B cell (primary cell): Measurements from ENCODE around the gene HS2ST1. TPM values are rescaled to one million over a fixed set of nuclear protein-coding genes. Genes with fewer than 3 reads are reported as not detected.
"Not testable (repeated sequence)": the region's sequence is repeated elsewhere in the genome, so short reads cannot be mapped to it uniquely, and the experiment has no call there.

Experiments
- ATAC-seq: fragments of 200-7000 bp; cut with Tn5 transposase; one replicate; pipeline ENCODE4 v1.10.0; 2021; ENCODE audit warnings: low read depth, mild to moderate bottlenecking, moderate number of reproducible peaks, moderate library complexity
- CTCF ChIA-PET: fragments of 350-600 bp; sonication (Branson Sonifier 250); formaldehyde crosslinking; loops from one replicate; lab custom pipeline; 2021; ENCODE audit warnings: antibody characterized with exemption, inconsistent platforms; lab: Charles Lee
- POLR2A ChIA-PET: fragments of 350-600 bp; sonication (Branson Sonifier 250); formaldehyde crosslinking; loops from one replicate; lab custom pipeline; 2021; ENCODE audit warnings: antibody characterized with exemption; lab: Charles Lee
- DNase-seq: peaks from one replicate; pipeline ENCODE4 v3.0.0; 2013
- H2AFZ ChIP-seq: 2 replicates; pipeline ENCODE4 v1.6.1; 2012; ENCODE audit warnings: mild to moderate bottlenecking, low read depth, low read length; ENCODE audit not compliant: insufficient read depth, poor library complexity, severe bottlenecking
- H3K27ac ChIP-seq, 2 donors: 1 replicate in 1 of 2; 2 replicates in 1 of 2; pipeline ENCODE4 v1.5.1; 2012 to 2013; ENCODE audit warnings: low read length in 2 of 2, mild to moderate bottlenecking in 2 of 2, moderate library complexity in 1 of 2
- H3K27me3 ChIP-seq, 4 experiments: fragments of 200-600 bp in 1 of 4; sonication (generic) in 1 of 4; replicated peaks in 1 of 4; 1 replicate in 2 of 4; 2 replicates in 2 of 4; pipeline versions ENCODE4 v1.6.1 to v1.7.0; 2013 to 2016; ENCODE audit warnings: low read length in 3 of 4, mild to moderate bottlenecking in 2 of 4, mixed read lengths in 1 of 4, moderate library complexity in 1 of 4; ENCODE audit not compliant: insufficient read depth in 4 of 4, control insufficient read depth in 3 of 4; ENCODE audit errors: control extremely low read depth in 1 of 4
- H3K36me3 ChIP-seq, 2 experiments: replicated peaks in 1 of 2; 1 replicate in 1 of 2; 2 replicates in 1 of 2; pipeline versions ENCODE4 v1.6.1 to v1.7.1; 2013; ENCODE audit warnings: low read length in 1 of 2; ENCODE audit not compliant: insufficient read depth in 2 of 2, control insufficient read depth in 1 of 2; ENCODE audit errors: control extremely low read depth in 1 of 2, extremely low read depth in 1 of 2
- H3K4me1 ChIP-seq, 2 donors: fragments of 200-600 bp in 1 of 2; sonication (generic) in 1 of 2; 1 replicate in 1 of 2; 2 replicates in 1 of 2; pipeline versions ENCODE4 v1.5.1 to v1.6.1; 2013 to 2017; ENCODE audit warnings: low read length in 2 of 2; ENCODE audit not compliant: control insufficient read depth in 2 of 2, insufficient read depth in 2 of 2
- H3K4me2 ChIP-seq: replicated peaks from 2 replicates; pipeline ENCODE3; 2012; ENCODE audit warnings: mild to moderate bottlenecking, low read depth, low read length; ENCODE audit not compliant: poor library complexity, severe bottlenecking
- H3K4me3 ChIP-seq, 5 experiments: fragments of 200-600 bp in 1 of 5; sonication (generic) in 1 of 5; 1 replicate in 3 of 5; 2 replicates in 2 of 5; pipeline versions ENCODE4 v1.5.1 to v1.7.0; 2011 to 2016; ENCODE audit warnings: low read length in 4 of 5, mild to moderate bottlenecking in 4 of 5, low read depth in 2 of 5, control low read depth in 1 of 5, moderate library complexity in 1 of 5; ENCODE audit not compliant: insufficient read depth in 1 of 5; ENCODE audit errors: control extremely low read depth in 1 of 5, extremely low read depth in 1 of 5
- H3K79me2 ChIP-seq: fragments of 200-600 bp; sonication (generic); one replicate; pipeline ENCODE4 v1.6.0; 2016; ENCODE audit warnings: low read length; ENCODE audit not compliant: control insufficient read depth, insufficient read depth
- H3K9ac ChIP-seq: fragments of 200-600 bp; sonication (generic); 2 replicates; pipeline ENCODE4 v1.6.1; 2017; ENCODE audit warnings: mild to moderate bottlenecking, low read length, moderate library complexity
- H3K9me3 ChIP-seq, 3 donors: one replicate each; pipeline versions ENCODE4 v1.6.1 to v1.7.1; 2013; ENCODE audit warnings: low read length in 2 of 3; ENCODE audit not compliant: control insufficient read depth in 2 of 3, insufficient read depth in 1 of 3; ENCODE audit errors: control extremely low read depth in 1 of 3
- H4K20me1 ChIP-seq: 2 replicates; pipeline ENCODE4 v1.6.0; 2012; ENCODE audit warnings: mild to moderate bottlenecking, low read length; ENCODE audit not compliant: insufficient read depth, control insufficient read depth, poor library complexity, severe bottlenecking
- H3K27ac Mint-ChIP-seq: one replicate; pipeline ENCODE4 v1.8.0; 2021; ENCODE audit warnings: mixed read lengths
- H3K27me3 Mint-ChIP-seq: one replicate; pipeline ENCODE4 v1.8.0; 2021; ENCODE audit warnings: mixed read lengths
- H3K4me1 Mint-ChIP-seq: one replicate; pipeline ENCODE4 v1.8.0; 2021; ENCODE audit warnings: mixed read lengths
- H3K4me3 Mint-ChIP-seq: one replicate; pipeline ENCODE4 v1.8.0; 2021; ENCODE audit warnings: mixed read lengths
- H3K9me3 Mint-ChIP-seq: one replicate; pipeline ENCODE4 v1.8.0; 2022; ENCODE audit warnings: mixed read lengths; ENCODE audit not compliant: insufficient read depth
- CTCF ChIP-seq: fragments of 200-600 bp; IDR thresholded peaks from one replicate; pipeline ENCODE4 v1.8.0; 2022; ENCODE audit warnings: antibody characterized with exemption, mild to moderate bottlenecking
- EZH2 ChIP-seq: IDR thresholded peaks from 2 replicates; pipeline ENCODE4 v1.6.1; 2012; ENCODE audit warnings: borderline replicate concordance, low read depth, mild to moderate bottlenecking, moderate library complexity, low read length; ENCODE audit not compliant: insufficient read depth, poor library complexity, severe bottlenecking
- WGBS: methylation state at CpG from one replicate; pipeline ENCODE4 v1.1.5; 2013; ENCODE audit warnings: missing lambda C conversion rate; ENCODE audit not compliant: insufficient coverage; 5-methylcytosine and 5-hydroxymethylcytosine counted together
- intact Hi-C: fragments of 100-400 bp; cut with micrococcal nuclease; formaldehyde crosslinking; loops from one replicate; pipeline ENCODE4 v1.10.0; 2022
- polyA plus RNA-seq: library from polyadenylated mRNA; depleted of rRNA; stranded (reverse); fragments of >200 nt; gene quantifications from 2 replicates; pipeline ENCODE4 v1.2.3, GENCODE V29; 2012
- total RNA-seq, 2 donors: library from RNA; stranded (reverse); fragments of 120-200 nt in 1 of 2; gene quantifications; 1 replicate in 1 of 2; 2 replicates in 1 of 2; pipeline versions ENCODE4 v1.2.3 to v1.2.4, GENCODE V29; 2013 to 2022

Gene HS2ST1
- total and polyA plus RNA-seq, 2 donors (not counting 1 experiment from before 2014, with no cell fraction given), result 3.0 to 16.9 TPM

GRCh38 chr1:87064309-87064708, 149.9 kb downstream of the HS2ST1 start:
- Histone ChIP-seq H4K20me1 (no peaks in the 10 kb centered on the region), H2AFZ (no peak overlapping the region), H3K4me1 (peaks cover 31 to 65% of the 10 kb centered on the region in 2 donors), H3K9me3 (peaks cover 0 to 10% (median 6%) of the 10 kb centered on the region in 3 donors), H3K4me3 (no peak overlapping the region), H3K79me2 (peaks cover 9% of the 10 kb centered on the region), H3K36me3 (no peaks in the 10 kb centered on the region), H3K9ac (no peak overlapping the region), H3K27me3 (no peaks in the 10 kb centered on the region), H3K4me2 (no peak overlapping the region), H3K27ac (peak overlapping the region; percentile 8 to 73)
- TF ChIP-seq CTCF, result no peak
- TF ChIP-seq EZH2, result no peak
- Mint-ChIP-seq H3K4me3 (no peak overlapping the region), H3K9me3 (peaks cover 3% of the 10 kb centered on the region), H3K27me3 (no peaks in the 10 kb centered on the region), H3K27ac (peak overlapping the region; percentile 79), H3K4me1 (peaks cover 81% of the 10 kb centered on the region)
- DNase-seq (no peak), ATAC-seq (no peak)
- ChIA-PET POLR2A (interaction anchor here (1.1 kb wide), 1 partner anchor 15 kb away, joined by 5 read pairs; no protein-coding TSS in a partner anchor), CTCF (interaction anchor here (0.9 to 4.5 kb wide), 7 partner anchors 10 to 564 kb away, joined by 3 to 33 read pairs (median 6); no protein-coding TSS in a partner anchor)
- intact Hi-C loops, result no loop called here

GRCh38 chr1:87064986-87065385, 150.6 kb downstream of the HS2ST1 start:
- no peak overlapping the region for H3K9ac ChIP-seq
- H4K20me1 ChIP-seq, result no peaks in the 10 kb centered on the region
- H3K36me3 ChIP-seq, result no peaks in the 10 kb centered on the region
- DNase-seq (no peak), ATAC-seq (no peak)
- H3K4me3 ChIP-seq, result no peak overlapping the region
- Mint-ChIP-seq H3K9me3 (peaks cover 3% of the 10 kb centered on the region), H3K27me3 (no peaks in the 10 kb centered on the region), H3K27ac (peak overlapping the region; percentile 59), H3K4me3 (no peak overlapping the region), H3K4me1 (peaks cover 75% of the 10 kb centered on the region)
- no peaks in the 10 kb centered on the region for H3K27me3 ChIP-seq
- no peak overlapping the region for H2AFZ ChIP-seq
- H3K79me2 ChIP-seq, result peaks cover 6% of the 10 kb centered on the region
- WGBS, result no CpG with 5 or more reads among the region's 1 CpG
- CTCF ChIA-PET, result interaction anchor here (0.5 to 4.5 kb wide), 6 partner anchors 9 to 565 kb away, joined by 3 to 33 read pairs (median 6); no protein-coding TSS in a partner anchor
- H3K4me1 ChIP-seq, result peaks cover 28 to 58% of the 10 kb centered on the region in 2 donors
- peak overlapping the region; percentile 21 for H3K4me2 ChIP-seq
- H3K27ac ChIP-seq, result peak overlapping the region in 1 of 2 donors; percentile 73
- H3K9me3 ChIP-seq, result peaks cover 0 to 10% (median 6%) of the 10 kb centered on the region in 3 donors
- intact Hi-C loops, result no loop called here
- TF ChIP-seq EZH2, result no peak
- no peak for TF ChIP-seq CTCF
- POLR2A ChIA-PET, result interaction anchor here (0.6 to 1.1 kb wide), 2 partner anchors 16 kb away, joined by 3 to 5 read pairs; no protein-coding TSS in a partner anchor

- H3K27me3 ChIP-seq, H2AFZ ChIP-seq, H3K27me3 Mint-ChIP-seq, DNase-seq, H3K4me2 ChIP-seq, H4K20me1 ChIP-seq, intact Hi-C loops, H3K9me3 Mint-ChIP-seq, ATAC-seq, H3K36me3 ChIP-seq, H3K4me3 Mint-ChIP-seq, H3K27ac ChIP-seq, H3K4me3 ChIP-seq, H3K79me2 ChIP-seq, H3K9ac ChIP-seq: not testable (repeated sequence)
- Mint-ChIP-seq H3K27ac (peak overlapping the region; percentile 61), H3K4me1 (peaks cover 66% of the 10 kb centered on the region)
- ChIA-PET POLR2A (interaction anchor here (0.6 to 0.7 kb wide), 2 partner anchors 10 to 1618 kb away, joined by 3 to 5 read pairs; partner anchors contain the start of gene PKN2), CTCF (interaction anchor here (4.5 kb wide), 1 partner anchor 17 kb away, joined by 33 read pairs; no protein-coding TSS in a partner anchor)
- Histone ChIP-seq H3K9me3 (peaks cover 0 to 10% (median 6%) of the 10 kb centered on the region in 3 donors), H3K4me1 (peaks cover 23 to 43% of the 10 kb centered on the region in 2 donors)
- no CpG with 5 or more reads among the region's 1 CpG for WGBS
Measured at GRCh38 chr1:87066708-87067107, 152.3 kb downstream of the HS2ST1 start.
